ENCODE results near the gene C10orf95. TPM values are rescaled to one million over a fixed set of nuclear protein-coding genes. Genes with fewer than 3 reads are reported as not detected.
A peak's percentile ranks its signal among the peaks of the same experiment; 100 is the strongest.

The C10orf95 gene
- total and polyA plus RNA-seq, 7 donors = 0.36 to 2.4 (median 0.99) TPM; not detected in 3

DNA sequence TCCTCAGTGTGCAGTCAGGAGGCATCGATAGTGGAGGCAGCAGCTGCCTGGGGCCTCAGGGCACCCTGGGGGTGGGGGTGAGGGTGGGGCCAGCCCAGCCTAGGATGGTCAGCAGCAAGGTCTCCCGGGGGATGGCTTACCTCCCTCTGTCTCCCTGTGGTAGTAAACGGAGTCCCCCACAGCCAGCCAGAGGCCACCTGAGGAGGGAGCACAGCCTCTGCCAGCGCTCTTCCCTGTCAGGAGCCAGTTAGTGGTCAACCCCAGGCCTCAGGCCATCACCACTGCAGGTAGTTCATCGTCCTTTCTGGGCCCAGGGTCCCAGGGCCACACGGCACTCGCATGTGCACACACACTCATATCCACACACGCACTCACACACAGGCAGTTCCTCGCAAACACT, 29.1 kb upstream of the C10orf95 start:
- TF ChIP-seq POLR2AphosphoS5 (IDR thresholded peaks at IDR 0.05) (no peak), POLR2A (IDR thresholded peaks at IDR 0.05) (no peak), EP300 (IDR thresholded peaks at IDR 0.05) (no peak)
- TF ChIP-seq, protein P1, sequence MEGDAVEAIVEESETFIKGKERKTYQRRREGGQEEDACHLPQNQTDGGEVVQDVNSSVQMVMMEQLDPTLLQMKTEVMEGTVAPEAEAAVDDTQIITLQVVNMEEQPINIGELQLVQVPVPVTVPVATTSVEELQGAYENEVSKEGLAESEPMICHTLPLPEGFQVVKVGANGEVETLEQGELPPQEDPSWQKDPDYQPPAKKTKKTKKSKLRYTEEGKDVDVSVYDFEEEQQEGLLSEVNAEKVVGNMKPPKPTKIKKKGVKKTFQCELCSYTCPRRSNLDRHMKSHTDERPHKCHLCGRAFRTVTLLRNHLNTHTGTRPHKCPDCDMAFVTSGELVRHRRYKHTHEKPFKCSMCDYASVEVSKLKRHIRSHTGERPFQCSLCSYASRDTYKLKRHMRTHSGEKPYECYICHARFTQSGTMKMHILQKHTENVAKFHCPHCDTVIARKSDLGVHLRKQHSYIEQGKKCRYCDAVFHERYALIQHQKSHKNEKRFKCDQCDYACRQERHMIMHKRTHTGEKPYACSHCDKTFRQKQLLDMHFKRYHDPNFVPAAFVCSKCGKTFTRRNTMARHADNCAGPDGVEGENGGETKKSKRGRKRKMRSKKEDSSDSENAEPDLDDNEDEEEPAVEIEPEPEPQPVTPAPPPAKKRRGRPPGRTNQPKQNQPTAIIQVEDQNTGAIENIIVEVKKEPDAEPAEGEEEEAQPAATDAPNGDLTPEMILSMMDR (IDR thresholded peaks at IDR 0.05) = no peak
- Histone ChIP-seq H3K36me3 (peaks cover 26 to 65% (median 59%) of the 10 kb centered on the region in 4 donors), H3K27me3 (no peaks in the 10 kb centered on the region), H3K4me3 (no peak overlapping the region), H3K9me3 (no peaks in the 10 kb centered on the region), H3K4me1 (no peaks in the 10 kb centered on the region), H3K27ac (no peak overlapping the region)
- WGBS, 2 donors = 90% methylated on average over 9 of the region's 9 CpGs
- DNase-seq = no peak
- intact Hi-C loops (cut with DNase I) = no loop called here

DNA sequence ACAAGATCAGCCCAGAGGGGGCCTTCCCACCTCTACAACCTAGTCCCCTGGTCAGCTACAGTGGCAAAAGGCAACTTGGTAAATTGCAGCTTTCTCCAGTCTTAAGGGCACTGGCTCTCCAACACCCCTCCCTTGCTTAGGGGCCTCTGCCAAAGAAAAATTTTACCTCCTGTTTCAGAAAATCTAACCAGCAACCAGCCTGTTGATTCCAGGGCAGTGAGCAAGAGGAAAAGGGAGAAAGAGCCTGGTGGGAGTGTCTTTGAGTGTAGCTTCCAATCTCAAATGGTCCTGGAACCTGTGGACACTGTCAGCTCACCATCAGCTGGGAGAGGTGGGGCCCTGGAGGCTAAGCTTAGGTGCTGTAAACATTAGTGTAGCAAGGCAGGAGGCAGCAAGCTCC, 28.3 kb upstream of the C10orf95 start:
- Histone ChIP-seq H3K36me3 (peaks cover 20 to 57% (median 52%) of the 10 kb centered on the region in 4 donors), H3K4me3 (no peak overlapping the region), H3K27me3 (no peaks in the 10 kb centered on the region), H3K27ac (peak overlapping the region in 3 of 4 donors; percentile 27 to 60 (median 49)), H3K9me3 (no peaks in the 10 kb centered on the region), H3K4me1 (no peaks in the 10 kb centered on the region)
- intact Hi-C loops (cut with DNase I) = loop anchor here (1.0 to 5.0 kb wide), 2 partner anchors 57 to 85 kb away; partner anchors contain the start of gene FBXL15
- no peak for DNase-seq
- TF ChIP-seq POLR2AphosphoS5 (IDR thresholded peaks at IDR 0.05) = no peak
- no peak for TF ChIP-seq POLR2A (IDR thresholded peaks at IDR 0.05)
- TF ChIP-seq EP300 (IDR thresholded peaks at IDR 0.05) = no peak
- TF ChIP-seq, protein P1 (IDR thresholded peaks at IDR 0.05) = no peak

DNA sequence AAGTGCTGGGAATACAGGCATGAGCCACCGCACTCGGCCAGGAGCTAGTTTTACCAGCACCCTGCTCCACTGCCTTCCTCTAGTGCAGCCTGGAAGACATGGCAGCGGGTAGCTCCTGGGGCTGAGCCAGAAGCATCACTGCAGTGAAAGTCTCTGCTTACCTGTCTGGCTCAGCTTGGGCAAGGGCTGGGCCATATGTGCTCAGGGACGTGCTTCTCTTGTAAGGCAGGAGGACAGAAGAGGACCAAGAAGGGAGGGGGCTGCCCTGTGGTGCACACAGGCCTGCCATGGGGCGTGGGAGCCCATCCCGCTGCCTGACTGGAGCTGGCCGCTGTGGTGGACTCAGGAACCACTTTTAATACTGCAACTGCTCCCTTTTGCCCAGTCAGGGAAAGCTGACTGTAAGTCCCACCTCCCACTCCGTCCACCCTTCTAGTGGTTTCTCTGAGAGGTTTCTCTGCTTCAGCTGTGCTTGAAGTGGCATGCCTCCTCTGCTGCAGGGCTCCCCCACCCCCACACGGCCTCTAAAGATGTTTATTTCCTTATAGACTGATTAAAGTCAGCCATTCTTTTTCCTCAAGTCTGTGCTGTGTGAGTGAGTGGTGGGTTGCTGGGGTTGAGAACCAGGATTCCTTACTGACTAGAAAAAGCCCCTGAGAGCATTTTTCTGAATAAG, 25.3 kb upstream of the C10orf95 start:
- Histone ChIP-seq H3K36me3 (peaks cover 12 to 27% (median 22%) of the 10 kb centered on the region in 4 donors), H3K4me1 (no peaks in the 10 kb centered on the region), H3K27me3 (no peaks in the 10 kb centered on the region), H3K27ac (peak overlapping the region in 3 of 4 donors; percentile 20 to 26 (median 20)), H3K4me3 (no peak overlapping the region), H3K9me3 (no peaks in the 10 kb centered on the region)
- TF ChIP-seq, protein P1 (IDR thresholded peaks at IDR 0.05) = no peak
- peak in 2 of 4 donors; percentile 47 for TF ChIP-seq POLR2AphosphoS5 (IDR thresholded peaks at IDR 0.05)
- no peak for DNase-seq
- intact Hi-C loops (cut with DNase I) = loop anchor here (5.0 kb wide), 1 partner anchor 54 kb away; the partner anchor contains the start of gene FBXL15
- 65 to 72% methylated on average over 9 of the region's 9 CpGs for WGBS, 2 donors

DNA sequence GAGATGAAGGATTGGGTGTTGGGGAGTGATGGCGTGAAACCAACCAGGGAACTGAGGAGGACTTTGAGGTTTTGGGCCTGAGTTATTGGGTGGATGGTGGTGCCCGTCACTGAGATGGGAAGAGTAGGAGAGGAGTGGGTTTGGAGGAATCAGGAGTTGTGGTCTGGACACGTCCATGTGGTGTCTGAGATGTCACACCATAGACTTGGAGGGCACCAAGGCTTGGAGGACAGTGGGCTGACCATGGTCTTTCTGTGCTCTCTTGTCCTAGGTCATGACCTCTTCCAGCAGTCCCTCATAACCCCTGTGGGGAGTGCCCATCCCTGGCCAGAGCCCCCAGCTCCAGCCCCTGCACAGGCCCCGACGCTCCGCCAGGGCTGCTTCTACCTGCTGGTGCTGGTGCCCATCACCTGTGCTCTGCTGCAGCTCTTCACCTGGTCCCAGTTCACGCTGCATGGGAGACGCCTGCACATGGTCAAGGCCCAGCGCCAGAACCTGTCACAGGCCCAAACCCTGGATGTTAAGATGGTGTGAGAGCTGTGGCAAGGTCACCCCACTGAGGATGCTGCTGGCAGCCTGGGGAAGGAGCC, 24.2 kb upstream of the C10orf95 start:
- intact Hi-C loops (cut with DNase I) = loop anchor here (5.0 kb wide), 1 partner anchor 53 kb away; the partner anchor contains the start of gene FBXL15
- no peaks in the 10 kb centered on the region for H3K4me1 ChIP-seq
- peak overlapping the region in 1 of 4 donors; percentile 17 for H3K27ac ChIP-seq
- peaks cover 3 to 21% (median 12%) of the 10 kb centered on the region in 4 donors for H3K36me3 ChIP-seq
- WGBS, 2 donors = 95 to 96% methylated on average over 9 of the region's 9 CpGs
- peak in 2 of 4 donors; percentile 36 to 56 for TF ChIP-seq POLR2AphosphoS5 (IDR thresholded peaks at IDR 0.05)
- TF ChIP-seq, protein P1 (IDR thresholded peaks at IDR 0.05) = no peak
- no peak for DNase-seq
- no peaks in the 10 kb centered on the region for H3K9me3 ChIP-seq
- H3K4me3 ChIP-seq = no peak overlapping the region
- H3K27me3 ChIP-seq = no peaks in the 10 kb centered on the region

Measured in sigmoid colon (tissue), 7 donors.